M059J (cell line): ENCODE results near the gene ST6GALNAC3. TPM values are rescaled to one million over a fixed set of nuclear protein-coding genes. Genes with fewer than 3 reads are reported as not detected.
A peak's percentile ranks its signal among the peaks of the same experiment; 100 is the strongest.
"Not testable (repeated sequence)": the region's sequence is repeated elsewhere in the genome, so short reads cannot be mapped to it uniquely, and the experiment has no call there.

Source experiments
- DNase-seq: peaks from one replicate; pipeline ENCODE4 v3.0.0-alpha.2; 2012; ENCODE audit warnings: low read depth
- total RNA-seq: library from RNA; depleted of rRNA; stranded (reverse); fragments of >200 nt; shearing (Covaris generic); gene quantifications from 2 replicates; pipeline ENCODE4 v1.2.3, GENCODE V29; 2014

ST6GALNAC3 gene
- total RNA-seq, 1 experiment from 2014 or later: 0.05 TPM

DNA sequence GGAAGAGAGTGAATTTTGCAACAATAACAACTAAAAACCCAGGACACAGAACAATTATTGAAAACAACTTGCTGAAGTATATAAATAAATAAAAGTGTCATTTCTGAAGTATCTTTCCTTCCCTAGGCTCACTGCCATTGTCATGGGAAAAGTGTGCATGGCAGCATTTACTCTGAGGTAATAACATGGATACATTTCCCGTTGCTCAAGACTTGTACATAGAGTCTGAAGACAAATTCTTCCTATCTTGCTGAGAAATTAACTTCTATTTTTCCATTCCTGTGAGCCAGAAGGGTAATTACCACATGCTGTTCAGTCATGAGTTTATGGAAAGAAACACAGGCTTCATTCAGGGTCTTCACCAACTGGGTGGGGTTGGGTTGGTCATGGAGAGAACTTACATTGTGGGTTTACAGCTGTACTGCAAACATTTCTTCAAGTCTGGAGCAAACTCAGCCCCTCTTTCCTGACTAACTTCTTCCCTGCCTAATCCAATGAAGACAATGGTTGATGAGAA is 32.2 kb downstream of the ST6GALNAC3 start:
- no peak for DNase-seq

GRCh38 chr1:76109404-76109803 is 34.9 kb downstream of the ST6GALNAC3 start:
- DNase-seq: no peak

GRCh38 chr1:76109901-76110560 is 35.5 kb downstream of the ST6GALNAC3 start:
- no peak for DNase-seq

DNA sequence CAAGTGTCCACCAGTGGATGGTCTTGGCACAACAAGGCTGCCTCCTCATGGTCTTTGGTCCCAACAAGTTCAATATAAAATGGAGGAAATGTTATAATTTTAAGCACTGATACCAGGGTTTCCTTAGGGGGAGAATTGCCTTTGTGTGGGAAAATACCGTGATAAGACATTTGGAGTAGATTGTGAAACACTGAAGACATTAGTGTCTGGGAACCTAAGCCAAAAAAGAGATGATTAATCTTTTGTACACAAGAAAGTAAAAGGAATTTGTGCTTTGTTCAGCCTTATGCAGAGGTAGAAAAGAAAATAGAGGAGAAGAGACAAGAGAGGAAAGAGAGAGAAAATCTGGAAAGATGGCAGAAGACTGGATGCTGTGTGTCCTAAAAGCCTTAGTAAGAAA is 36.1 kb downstream of the ST6GALNAC3 start:
- no peak for DNase-seq

- not testable (repeated sequence) for DNase-seq
Measured at GRCh38 chr1:76112321-76112720, 37.8 kb downstream of the ST6GALNAC3 start.

- no peak for DNase-seq
Measured at GRCh38 chr1:76113446-76113845, 38.9 kb downstream of the ST6GALNAC3 start.

DNA sequence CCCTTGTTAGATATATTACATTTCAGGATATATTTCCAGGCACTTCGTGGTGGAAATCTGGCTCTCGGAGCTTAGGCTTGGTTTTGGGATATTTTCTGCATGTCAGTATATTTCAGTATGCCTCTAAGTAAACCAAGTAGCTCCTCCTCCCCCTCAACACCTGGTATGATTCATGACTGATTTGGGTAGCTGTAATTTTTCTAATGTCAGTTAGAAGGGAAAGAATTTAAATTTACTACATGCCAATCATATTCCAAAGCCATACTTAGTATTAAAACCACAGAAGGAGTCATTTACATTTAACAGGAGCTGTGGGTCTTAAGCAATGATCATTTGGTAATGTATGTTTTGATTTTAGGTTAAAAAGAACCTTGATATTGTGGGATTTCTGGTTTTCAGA is 40.6 kb downstream of the ST6GALNAC3 start:
- DNase-seq: no peak

- no peak for DNase-seq
Measured at GRCh38 chr1:76121850-76122249, 47.3 kb downstream of the ST6GALNAC3 start.

DNA sequence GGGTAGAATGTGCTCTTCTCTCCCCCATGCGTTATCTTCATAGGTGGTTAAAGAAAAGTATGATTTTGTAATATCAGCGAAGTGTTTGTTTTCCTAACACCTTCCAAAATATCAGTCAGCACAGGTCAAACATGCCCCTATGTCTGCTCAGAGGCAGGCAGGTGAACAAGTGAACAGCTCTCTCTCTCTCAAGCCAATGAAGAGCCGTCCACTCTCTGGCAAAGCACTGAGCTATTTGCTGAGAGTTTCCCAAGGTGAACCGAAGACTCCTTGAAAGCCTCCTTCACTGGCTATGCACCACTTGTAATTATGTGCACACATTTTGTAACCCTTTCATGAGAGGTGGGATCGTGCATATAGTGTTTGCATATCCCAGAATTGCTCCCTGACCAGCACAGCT is 47.7 kb downstream of the ST6GALNAC3 start:
- no peak for DNase-seq

DNA sequence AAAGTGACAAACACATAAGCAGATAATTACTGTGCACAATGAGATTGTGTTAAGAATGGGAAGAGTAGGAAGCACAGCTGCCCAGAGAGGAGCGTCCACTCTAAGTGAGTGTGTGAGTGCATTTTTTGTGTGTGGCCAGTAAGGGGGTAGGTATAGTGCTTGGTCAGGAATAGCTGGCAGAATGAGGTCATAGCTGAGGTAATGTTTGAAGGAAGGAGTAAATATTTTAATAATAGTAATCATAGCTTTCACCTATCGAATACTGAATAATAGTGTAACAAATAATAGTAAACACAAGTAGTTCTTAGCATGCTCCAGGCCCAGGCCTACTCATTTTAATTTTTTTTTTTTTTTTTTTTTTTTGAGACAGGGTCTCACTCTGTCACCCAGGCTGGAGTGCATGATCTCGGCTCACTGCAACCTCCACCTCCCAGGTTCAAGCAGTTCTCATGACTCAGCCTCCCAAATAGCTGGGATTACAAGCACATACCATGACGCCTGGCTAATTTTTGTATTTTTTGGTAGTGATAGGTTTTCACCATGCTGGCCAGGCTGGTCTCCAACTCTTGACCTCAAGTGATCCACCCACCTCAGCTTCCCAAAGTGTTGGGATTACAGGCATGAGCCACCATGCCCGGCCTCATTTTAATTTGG is 49.0 kb downstream of the ST6GALNAC3 start:
- peak; percentile 12 for DNase-seq

GRCh38 chr1:76124196-76124595 is 49.6 kb downstream of the ST6GALNAC3 start:
- DNase-seq: peak; percentile 36

GRCh38 chr1:76125473-76126219 is 51.1 kb downstream of the ST6GALNAC3 start:
- DNase-seq: no peak

DNA sequence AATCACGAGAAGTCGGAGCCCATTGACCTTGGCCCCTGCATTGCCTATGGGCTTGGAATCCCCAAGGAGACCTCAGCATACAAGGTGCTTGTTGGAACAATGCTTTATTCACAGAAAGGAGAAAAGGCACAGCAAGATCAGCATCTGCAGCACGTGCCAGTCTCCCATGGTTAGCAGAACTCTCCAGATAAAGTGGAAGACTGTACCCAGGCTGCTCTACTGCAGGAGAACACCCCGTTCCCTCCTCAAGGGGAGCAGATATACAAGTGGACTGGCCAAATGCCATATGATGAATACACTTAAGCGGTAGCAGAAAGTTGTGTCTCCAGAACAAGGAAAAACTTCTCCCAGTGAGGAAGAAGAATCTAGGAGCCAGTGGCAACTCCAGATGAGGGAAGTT is 53.5 kb downstream of the ST6GALNAC3 start:
- DNase-seq: no peak

DNA sequence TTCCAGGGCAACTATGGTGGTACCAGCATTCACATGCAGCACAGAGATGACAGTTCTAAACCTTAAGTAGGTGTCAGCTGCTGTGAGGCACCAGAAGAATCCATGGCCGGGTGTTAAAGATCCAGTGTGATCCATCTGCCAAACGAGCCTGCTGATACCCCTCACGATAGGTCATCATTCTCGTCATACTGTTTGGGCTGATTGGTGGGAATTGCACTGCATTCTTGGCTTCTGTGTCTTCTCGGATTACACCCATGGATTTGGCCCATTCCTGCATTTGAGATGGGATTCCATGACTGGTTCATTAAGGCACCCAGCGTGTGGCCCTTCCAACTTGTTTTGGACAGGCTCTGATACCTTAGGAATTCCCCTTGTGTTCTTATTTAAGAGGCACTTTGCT is 55.2 kb downstream of the ST6GALNAC3 start:
- DNase-seq: no peak

DNA sequence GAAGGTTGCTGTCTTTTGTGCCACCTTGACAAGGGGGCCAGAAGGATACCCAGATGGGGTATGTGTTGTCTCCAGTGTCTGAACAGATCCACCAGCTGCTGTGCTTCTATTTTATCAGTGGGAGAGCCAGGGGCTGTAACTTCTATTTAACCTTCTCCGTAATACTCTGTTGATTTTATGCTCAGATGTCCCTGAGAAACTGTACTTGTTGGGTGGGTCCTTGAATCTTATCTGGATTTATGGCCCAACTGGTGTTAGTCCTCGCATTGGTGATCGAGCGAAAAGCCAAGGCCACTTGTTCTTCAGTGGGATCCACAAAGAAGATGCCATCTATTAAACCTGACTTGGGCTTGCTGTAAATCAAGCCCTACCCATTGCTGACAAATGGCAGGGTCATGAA is 56.4 kb downstream of the ST6GALNAC3 start:
- DNase-seq: no peak

- no peak for DNase-seq
Measured at GRCh38 chr1:76133977-76134376, 59.4 kb downstream of the ST6GALNAC3 start.

DNA sequence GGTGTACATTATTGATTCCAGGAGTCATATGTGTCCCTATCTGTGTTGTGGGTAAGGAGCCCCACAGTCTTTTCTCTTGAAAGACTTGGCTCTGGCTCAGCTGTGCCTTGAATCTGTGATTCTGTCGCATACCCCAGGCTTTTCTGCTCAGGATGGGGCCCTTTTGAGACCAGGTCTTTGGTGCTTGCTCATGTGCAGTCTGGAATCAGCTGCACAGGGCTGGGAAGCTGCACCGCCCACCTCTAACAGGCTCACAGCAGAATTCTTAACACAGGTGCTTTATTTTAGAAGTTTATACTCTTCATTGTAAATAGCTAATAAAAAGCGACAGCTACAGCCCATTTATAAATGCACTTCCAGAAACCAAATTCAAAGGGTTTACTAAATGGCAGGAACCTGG is 61.3 kb downstream of the ST6GALNAC3 start:
- DNase-seq: no peak

- DNase-seq: no peak
Measured at GRCh38 chr1:76136894-76137293, 62.3 kb downstream of the ST6GALNAC3 start.

DNA sequence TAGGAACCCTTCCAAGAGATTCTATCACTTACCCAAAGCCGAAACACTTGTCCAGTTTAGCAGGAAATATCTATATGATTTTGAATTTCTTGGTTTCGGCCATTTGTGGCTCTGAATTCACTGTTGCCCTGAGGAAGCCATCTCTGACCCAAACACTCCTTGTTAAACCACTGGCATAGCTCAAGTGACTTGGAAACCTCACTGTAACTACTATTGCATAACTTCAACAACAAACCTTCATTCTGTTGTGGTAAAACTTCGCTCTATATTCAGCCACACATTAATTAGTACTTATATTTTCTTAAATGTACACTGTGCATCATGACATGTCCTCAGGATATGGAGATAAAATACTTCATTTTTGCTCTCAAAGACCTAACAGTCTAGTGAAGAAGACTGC is 63.2 kb downstream of the ST6GALNAC3 start:
- DNase-seq: no peak

DNA sequence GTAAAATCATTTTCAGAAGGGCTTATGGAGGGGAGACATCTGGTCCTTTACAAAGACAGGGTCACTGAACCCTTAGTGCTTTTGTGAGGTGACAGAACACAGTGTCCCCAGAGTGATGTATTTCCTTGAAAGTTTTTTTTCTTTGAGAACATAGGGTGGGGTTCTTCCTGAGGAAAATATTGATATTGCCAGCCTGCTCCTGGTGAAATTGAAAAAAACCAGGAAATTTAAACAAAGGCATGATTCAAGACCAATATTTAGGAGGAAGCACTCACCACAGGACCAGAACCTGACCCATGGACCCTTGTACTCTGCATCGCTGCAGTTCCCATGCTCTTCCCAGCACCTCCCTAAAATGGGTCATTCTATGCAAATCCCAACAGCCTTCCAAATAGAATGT is 63.7 kb downstream of the ST6GALNAC3 start:
- DNase-seq: no peak

DNA sequence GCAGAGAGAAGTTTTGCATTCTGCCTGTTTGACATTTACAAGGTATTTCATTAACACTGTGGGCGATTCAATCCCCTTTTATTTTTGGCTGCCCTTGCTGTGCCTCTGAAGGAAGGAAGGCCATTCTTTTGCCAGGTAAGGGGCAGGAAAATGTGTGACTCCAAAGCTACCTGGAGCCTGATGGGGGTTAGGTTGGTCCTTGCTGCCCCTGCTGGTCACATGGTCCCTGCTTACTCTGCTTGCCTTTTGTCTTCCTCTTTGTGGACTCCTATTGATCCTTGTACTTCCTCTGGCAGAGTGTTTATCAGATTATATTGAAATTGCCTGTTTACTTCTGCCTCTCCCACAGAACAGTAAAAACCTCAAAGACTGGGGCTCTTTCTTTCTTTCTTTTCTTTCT is 65.7 kb downstream of the ST6GALNAC3 start:
- DNase-seq: no peak

DNA sequence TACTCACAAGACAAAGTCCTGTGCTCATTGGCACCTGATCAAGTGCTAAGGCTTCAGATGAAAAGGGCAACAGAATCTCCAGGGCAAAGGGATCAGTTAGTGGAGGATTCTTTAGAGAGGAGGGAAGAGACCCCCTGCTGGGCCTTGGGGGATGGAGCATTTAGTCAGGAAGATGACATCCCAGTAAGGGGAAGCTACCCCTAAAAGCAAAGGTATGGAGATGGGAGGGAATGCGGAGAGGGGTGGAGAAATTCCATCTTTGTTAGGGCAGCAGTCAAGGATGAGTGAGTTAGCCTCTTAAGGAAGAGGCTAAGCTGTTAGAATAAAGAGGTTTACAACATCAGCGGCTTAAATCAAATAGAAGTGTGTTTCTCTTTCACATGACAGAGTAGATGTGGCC is 67.4 kb downstream of the ST6GALNAC3 start:
- DNase-seq: no peak
